GM21390 (cell line): ENCODE measurements around the gene HYLS1.
A peak's percentile ranks its signal among the peaks of the same experiment; 100 is the strongest.
"Not testable (repeated sequence)": the region's sequence is repeated elsewhere in the genome, so short reads cannot be mapped to it uniquely, and the experiment has no call there.

Experiments used
- ATAC-seq: cut with Tn5 transposase; IDR thresholded peaks from one replicate; pipeline ENCODE4 v1.9.1; 2021; ENCODE audit not compliant: unreplicated experiment

HYLS1 gene

GRCh38 chr11:125887373-125888324 is at the start of gene HYLS1:
Gene HYLS1, plus strand, starts transcription at chr11:125887668. Its CDS starts 11,701 bp downstream, at chr11:125899369.
- ATAC-seq: peak; percentile 86

GRCh38 chr11:125842321-125842948 is 45.0 kb upstream of the HYLS1 start:
- no peak for ATAC-seq

GRCh38 chr11:125846188-125846587 is 41.3 kb upstream of the HYLS1 start:
- no peak for ATAC-seq

GRCh38 chr11:125857670-125858069 is 29.8 kb upstream of the HYLS1 start:
- not testable (repeated sequence) for ATAC-seq

GRCh38 chr11:125862786-125863185 is 24.7 kb upstream of the HYLS1 start:
- not testable (repeated sequence) for ATAC-seq

GRCh38 chr11:125865354-125865753 is 22.1 kb upstream of the HYLS1 start:
- not testable (repeated sequence) for ATAC-seq

- no peak for ATAC-seq
These were observed 17.9 kb upstream of the HYLS1 start for GRCh38 chr11:125869521-125869920.

- no peak for ATAC-seq
These were observed 15.9 kb upstream of the HYLS1 start for GRCh38 chr11:125871391-125872137.

GRCh38 chr11:125872138-125872491 is 15.4 kb upstream of the HYLS1 start:
- ATAC-seq: no peak

GRCh38 chr11:125873881-125874555 is 13.4 kb upstream of the HYLS1 start:
- ATAC-seq: peak; percentile 13

GRCh38 chr11:125874556-125875124 is 12.8 kb upstream of the HYLS1 start:
- peak; percentile 87 for ATAC-seq

- no peak for ATAC-seq
These were observed 6.2 kb upstream of the HYLS1 start for GRCh38 chr11:125881291-125881690.

- ATAC-seq: no peak
These were observed 4.1 kb upstream of the HYLS1 start for GRCh38 chr11:125883375-125883774.

- peak; percentile 21 for ATAC-seq
These were observed 483 bp upstream of the HYLS1 start for GRCh38 chr11:125886997-125887372.

GRCh38 chr11:125890447-125891100 is 3.1 kb downstream of the HYLS1 start:
- no peak for ATAC-seq

GRCh38 chr11:125892071-125892470 is 4.6 kb downstream of the HYLS1 start:
- ATAC-seq: no peak

GRCh38 chr11:125892994-125893393 is 5.5 kb downstream of the HYLS1 start:
- no peak for ATAC-seq

GRCh38 chr11:125901872-125902271 is 14.4 kb downstream of the HYLS1 start:
- ATAC-seq: no peak

- ATAC-seq: no peak
These were observed 14.9 kb downstream of the HYLS1 start for GRCh38 chr11:125902277-125902926.
